Left ventricle myocardium inferior (tissue), 1 donor: ENCODE results near the gene BACH2. TPM values are rescaled to one million over a fixed set of nuclear protein-coding genes. Genes with fewer than 3 reads are reported as not detected.

Experiments
- DNase-seq: peaks from one replicate; pipeline ENCODE4 v3.0.0-alpha.2; 2020
- H3K27ac ChIP-seq: fragments of 200-600 bp; replicated peaks from 2 replicates; pipeline ENCODE4 v1.8.0; 2021
- H3K27me3 ChIP-seq: fragments of 200-600 bp; 2 replicates; pipeline ENCODE4 v1.8.0; 2021; ENCODE audit warnings: low read depth
- H3K36me3 ChIP-seq: fragments of 200-600 bp; 2 replicates; pipeline ENCODE4 v1.8.0; 2021
- H3K4me1 ChIP-seq: fragments of 200-600 bp; 2 replicates; pipeline ENCODE4 v1.8.0; 2021
- H3K4me3 ChIP-seq: fragments of 200-600 bp; 2 replicates; pipeline ENCODE4 v1.8.0; 2021; ENCODE audit warnings: mild to moderate bottlenecking, moderate library complexity
- H3K9me3 ChIP-seq: fragments of 200-600 bp; replicated peaks from 2 replicates; pipeline ENCODE4 v1.8.0; 2021
- intact Hi-C: fragments of 100-400 bp; cut with micrococcal nuclease; formaldehyde crosslinking; loops from one replicate; pipeline ENCODE4 v1.11.0; 2022
- total RNA-seq: library from RNA; stranded (reverse); fragmentation: NEBNext Ultra II Directional; extraction: Animal tissue kit (Norgen Biotek cat#: 25700); gene quantifications from one replicate; pipeline ENCODE4 v1.2.1, GENCODE V29; 2021
- TF ChIP-seq, protein P1 (sequence below): fragments of 200-600 bp; IDR thresholded peaks from 2 replicates; pipeline ENCODE4 v1.8.0; 2021; ENCODE audit warnings: antibody characterized with exemption, mild to moderate bottlenecking, borderline replicate concordance
- donor health status: DM: no; HTN: yes; CAD: no; lungs with severe emphysema.

Gene BACH2
- total RNA-seq, 1 donor from 2014 or later: 1.5 TPM

DNA sequence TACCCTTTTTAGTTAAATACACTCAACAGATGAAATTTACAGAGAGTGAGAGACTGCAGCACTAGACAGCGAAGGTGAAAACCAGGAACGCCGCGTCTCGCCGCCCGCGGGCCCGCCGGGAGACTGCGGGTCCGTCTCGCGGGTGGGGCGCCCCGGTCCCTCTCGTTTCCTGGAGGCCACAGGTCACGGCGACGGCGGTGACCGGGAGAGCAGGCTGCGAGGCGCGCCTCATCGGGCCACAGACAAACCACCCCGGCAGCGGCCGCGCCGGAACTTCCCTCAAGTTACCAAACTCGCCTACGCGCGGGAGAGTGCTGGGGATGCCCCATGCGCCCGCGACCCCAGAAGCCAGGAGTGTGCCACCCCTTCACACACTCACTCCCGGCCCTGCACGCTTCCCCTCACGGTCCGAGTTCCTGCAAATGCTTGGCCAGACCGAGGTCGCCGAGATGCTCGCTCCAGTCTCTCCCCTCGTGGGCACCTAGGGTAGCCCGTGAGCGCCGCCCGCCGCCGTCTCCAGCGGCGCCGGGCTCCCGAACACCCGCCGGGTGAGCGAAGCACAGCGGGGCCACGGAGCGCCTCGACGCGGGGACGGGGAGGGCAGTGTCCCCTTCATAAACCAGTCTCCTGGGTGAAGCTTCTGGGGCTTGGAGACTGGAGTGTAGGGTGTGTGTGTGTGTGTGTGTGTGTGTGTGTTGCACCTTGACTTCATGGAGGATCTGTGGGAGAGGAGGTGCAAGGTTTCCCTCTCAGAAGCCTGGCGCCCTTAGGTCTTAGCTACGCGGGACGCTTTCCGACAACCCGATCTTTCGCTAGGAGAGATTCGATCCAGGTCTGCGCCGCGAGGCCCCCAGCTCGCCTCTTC lies 1.4 kb downstream of the BACH2 start:
- Histone ChIP-seq H3K27me3 (no peaks in the 10 kb centered on the region), H3K4me1 (peaks cover 43% of the 10 kb centered on the region), H3K4me3 (peak overlapping the region; percentile 90), H3K27ac (peak overlapping the region; percentile 88), H3K36me3 (no peaks in the 10 kb centered on the region), H3K9me3 (no peaks in the 10 kb centered on the region)
- TF ChIP-seq, protein P1, sequence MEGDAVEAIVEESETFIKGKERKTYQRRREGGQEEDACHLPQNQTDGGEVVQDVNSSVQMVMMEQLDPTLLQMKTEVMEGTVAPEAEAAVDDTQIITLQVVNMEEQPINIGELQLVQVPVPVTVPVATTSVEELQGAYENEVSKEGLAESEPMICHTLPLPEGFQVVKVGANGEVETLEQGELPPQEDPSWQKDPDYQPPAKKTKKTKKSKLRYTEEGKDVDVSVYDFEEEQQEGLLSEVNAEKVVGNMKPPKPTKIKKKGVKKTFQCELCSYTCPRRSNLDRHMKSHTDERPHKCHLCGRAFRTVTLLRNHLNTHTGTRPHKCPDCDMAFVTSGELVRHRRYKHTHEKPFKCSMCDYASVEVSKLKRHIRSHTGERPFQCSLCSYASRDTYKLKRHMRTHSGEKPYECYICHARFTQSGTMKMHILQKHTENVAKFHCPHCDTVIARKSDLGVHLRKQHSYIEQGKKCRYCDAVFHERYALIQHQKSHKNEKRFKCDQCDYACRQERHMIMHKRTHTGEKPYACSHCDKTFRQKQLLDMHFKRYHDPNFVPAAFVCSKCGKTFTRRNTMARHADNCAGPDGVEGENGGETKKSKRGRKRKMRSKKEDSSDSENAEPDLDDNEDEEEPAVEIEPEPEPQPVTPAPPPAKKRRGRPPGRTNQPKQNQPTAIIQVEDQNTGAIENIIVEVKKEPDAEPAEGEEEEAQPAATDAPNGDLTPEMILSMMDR: peak; percentile 34
- intact Hi-C loops: loop anchor here (10.0 kb wide), 2 partner anchors 80 to 320 kb away; no protein-coding TSS in a partner anchor
- peak; percentile 47 for DNase-seq

DNA sequence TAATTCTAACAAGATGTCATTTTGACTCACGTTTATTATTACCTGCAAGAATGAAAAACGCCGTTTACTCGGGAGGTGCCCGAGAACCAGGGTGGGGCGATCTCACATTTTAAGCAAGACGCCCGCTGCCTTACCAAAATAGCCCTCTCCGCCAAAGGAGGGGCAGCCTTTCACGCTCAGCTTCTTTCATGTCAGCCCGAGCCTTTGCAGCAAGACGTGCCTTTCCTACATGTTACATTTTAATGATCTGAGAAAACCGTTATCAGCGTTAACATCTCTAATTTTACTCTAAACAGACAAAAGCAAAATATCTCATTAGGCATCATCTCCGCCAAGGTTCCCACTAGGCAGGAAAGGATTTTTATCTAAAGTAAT lies 2.0 kb downstream of the BACH2 start:
- Histone ChIP-seq H3K4me1 (peaks cover 43% of the 10 kb centered on the region), H3K36me3 (no peaks in the 10 kb centered on the region), H3K4me3 (peak overlapping the region; percentile 90), H3K9me3 (no peaks in the 10 kb centered on the region), H3K27ac (no peak overlapping the region), H3K27me3 (no peaks in the 10 kb centered on the region)
- intact Hi-C loops: loop anchor here (10.0 kb wide), 2 partner anchors 80 to 320 kb away; no protein-coding TSS in a partner anchor
- no peak for DNase-seq
- TF ChIP-seq, protein P1: no peak

DNA sequence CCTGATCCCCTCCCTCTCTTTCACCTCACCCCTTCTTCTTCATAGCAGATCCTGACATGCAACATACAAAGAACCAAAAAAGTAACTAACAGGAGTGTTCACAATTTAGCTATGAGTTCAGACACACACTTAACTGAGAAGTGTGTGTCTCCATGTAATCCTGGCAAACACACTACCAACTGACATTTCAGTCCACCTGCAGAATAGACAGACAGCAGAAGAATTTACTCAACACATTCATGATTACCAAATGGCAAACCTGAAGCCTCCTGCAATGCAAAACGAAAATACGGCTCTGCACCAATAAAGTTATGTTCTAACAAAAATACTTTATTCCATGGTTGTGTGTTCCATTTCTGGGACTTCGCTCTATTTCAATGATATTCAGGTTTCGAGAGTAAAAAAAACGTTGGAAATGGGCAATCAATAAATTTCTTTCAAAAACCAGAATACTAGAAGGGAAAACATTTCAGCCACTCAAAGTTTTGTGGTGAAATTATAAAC lies 2.6 kb downstream of the BACH2 start:
- no peaks in the 10 kb centered on the region for H3K9me3 ChIP-seq
- no peak for DNase-seq
- H3K27ac ChIP-seq: no peak overlapping the region
- intact Hi-C loops: loop anchor here (10.0 kb wide), 2 partner anchors 79 to 319 kb away; no protein-coding TSS in a partner anchor
- no peaks in the 10 kb centered on the region for H3K36me3 ChIP-seq
- TF ChIP-seq, protein P1: no peak
- peak overlapping the region; percentile 90 for H3K4me3 ChIP-seq
- peaks cover 38% of the 10 kb centered on the region for H3K4me1 ChIP-seq
- H3K27me3 ChIP-seq: no peaks in the 10 kb centered on the region

DNA sequence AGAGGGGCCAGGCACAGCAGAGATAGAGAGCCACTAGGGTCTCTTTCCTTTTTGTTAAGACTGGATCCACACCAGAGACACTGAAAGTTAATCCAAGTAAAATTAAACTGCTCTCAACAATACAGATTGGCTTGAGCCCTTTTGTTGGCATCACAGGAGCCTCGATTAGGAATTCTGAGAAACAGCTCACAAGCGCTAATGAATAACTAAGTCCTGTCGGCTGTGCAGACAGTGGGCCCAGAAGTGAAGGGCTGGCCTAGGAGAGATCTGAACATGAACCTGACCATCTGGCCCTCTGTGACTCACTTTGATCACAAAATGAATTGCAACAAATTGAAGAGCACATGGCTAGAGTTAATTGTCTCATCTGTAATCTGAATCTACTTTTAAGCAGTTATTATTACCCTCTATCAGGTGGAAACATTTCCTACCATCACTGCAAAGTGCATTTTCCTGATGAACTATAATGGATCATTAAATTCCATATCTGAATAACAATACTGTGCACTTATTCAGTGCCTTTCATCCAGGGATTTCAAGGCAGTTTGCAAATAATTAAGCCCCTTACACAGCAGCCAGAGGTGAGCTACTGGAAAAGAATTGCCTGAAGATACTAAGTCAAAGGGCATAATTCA lies 3.2 kb downstream of the BACH2 start:
- intact Hi-C loops: loop anchor here (10.0 kb wide), 2 partner anchors 79 to 319 kb away; no protein-coding TSS in a partner anchor
- Histone ChIP-seq H3K4me3 (no peak overlapping the region), H3K27ac (no peak overlapping the region), H3K4me1 (peaks cover 35% of the 10 kb centered on the region), H3K36me3 (no peaks in the 10 kb centered on the region), H3K27me3 (no peaks in the 10 kb centered on the region), H3K9me3 (no peaks in the 10 kb centered on the region)
- TF ChIP-seq, protein P1: no peak
- no peak for DNase-seq

DNA sequence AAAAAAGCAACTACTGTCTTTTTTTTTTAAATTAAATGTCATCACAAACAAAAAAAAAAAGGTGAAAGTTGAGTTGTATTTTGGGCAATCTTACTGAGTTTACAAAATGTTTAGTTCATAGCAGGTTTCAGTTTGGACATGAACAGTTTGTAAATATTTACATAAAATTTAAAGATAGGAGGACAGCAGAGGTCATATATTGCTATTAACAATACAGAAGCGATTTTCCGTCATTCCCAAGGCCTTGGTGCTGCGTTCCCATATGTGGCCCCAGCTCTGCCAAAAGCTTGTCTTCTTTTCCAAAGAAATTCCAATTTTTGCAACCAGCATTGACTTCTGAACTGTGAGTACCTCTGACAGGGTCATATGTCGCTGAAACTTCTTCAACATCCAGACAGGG lies 5.1 kb downstream of the BACH2 start:
- Histone ChIP-seq H3K9me3 (peaks cover 6% of the 10 kb centered on the region), H3K4me1 (peaks cover 28% of the 10 kb centered on the region), H3K36me3 (no peaks in the 10 kb centered on the region), H3K4me3 (no peak overlapping the region), H3K27me3 (no peaks in the 10 kb centered on the region), H3K27ac (no peak overlapping the region)
- intact Hi-C loops: loop anchor here (10.0 kb wide), 2 partner anchors 77 to 317 kb away; no protein-coding TSS in a partner anchor
- DNase-seq: no peak
- TF ChIP-seq, protein P1: no peak
